NCI-H2107 treated with DMSO at 0.1 percent for 48 hours (cell line): ENCODE data around the gene MACROH2A1.

Source experiments
- DNase-seq: peaks from one replicate; lab custom pipeline; 2025; ENCODE audit not compliant: unreplicated experiment; lab: John Stamatoyannopoulos, UW

The MACROH2A1 gene

GRCh38 chr5:135319458-135319857, 79.6 kb downstream of the MACROH2A1 start:
- no peak for DNase-seq

DNA sequence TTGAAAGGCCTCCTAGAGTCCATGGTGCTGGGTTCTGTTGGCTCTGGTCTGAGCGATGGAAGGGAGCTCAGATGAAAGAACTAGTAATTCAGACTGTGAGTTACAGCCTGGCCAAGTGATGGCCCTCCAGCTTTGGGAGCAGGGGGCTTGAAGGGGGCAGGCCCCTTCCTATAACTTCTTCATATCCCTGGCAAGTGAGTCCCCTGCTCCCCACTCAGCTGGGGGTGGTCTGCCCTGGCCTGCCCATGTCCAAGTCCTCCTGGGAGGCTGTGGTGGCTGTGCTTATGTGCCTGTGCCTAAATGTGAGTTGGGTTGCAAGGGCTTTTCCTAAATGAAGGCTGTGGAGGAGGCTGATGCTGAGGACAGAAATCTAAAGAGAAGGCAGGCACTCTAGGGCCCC, 80.1 kb downstream of the MACROH2A1 start:
- DNase-seq = no peak

DNA sequence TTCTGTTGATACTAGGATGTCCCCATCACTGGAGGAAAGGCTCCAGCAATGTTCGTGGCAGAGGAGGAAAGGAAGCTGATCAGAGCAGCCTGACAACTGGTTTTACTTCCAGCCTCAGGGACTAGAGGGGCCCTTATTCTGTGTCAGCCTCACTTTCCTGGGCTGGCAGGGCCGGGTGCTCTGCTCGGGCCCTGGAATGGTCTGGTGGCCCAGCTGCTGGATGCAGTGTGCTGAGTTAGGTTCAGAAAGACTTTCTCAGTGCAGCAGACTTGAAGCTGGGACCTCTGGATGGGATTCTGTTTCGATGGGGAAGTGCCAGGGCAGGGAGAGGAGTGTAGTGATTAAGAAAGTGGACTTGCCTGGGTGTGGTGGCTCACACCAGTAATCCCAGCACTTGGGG, 81.0 kb downstream of the MACROH2A1 start:
- DNase-seq = no peak

GRCh38 chr5:135317286-135317685, 81.7 kb downstream of the MACROH2A1 start:
- DNase-seq = no peak

DNA sequence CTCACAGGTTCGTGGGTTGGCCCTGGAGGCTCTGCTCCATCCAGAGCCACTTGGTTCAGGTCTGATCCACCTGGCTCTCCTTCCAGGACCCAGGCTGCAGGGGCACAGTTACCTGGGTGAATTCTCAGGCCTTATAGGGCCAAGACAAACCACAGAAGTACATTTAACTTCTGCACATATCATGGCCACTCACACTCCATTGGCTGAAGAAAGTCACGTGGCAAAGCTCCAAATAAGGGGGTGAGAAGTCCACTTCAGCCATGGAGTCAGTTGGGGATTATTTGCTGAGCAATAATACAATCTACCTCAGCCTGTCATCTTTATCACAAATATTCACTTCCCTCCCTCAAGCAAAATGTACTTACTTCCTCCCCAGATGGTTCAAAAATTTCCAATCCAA, 83.6 kb downstream of the MACROH2A1 start:
- DNase-seq = no peak

DNA sequence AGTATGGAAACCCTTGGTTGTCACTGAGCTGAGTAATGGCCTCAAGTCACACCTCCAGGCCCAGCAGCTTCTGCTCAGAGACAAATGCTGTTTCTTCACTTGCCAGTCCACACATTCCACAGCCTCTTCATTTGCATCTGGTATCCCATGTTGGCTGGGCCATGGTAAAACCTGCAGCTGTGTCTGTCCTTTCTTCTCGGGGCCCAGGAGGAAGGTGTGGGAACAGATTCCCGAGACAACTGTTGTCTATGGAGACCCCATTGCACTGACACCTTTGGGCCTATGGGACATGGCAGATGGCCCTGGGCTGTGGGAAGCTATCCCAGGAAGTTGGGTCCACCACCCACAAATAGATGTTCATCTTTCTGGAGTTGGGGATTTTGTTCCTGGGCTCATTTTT, 85.1 kb downstream of the MACROH2A1 start:
- DNase-seq = no peak

GRCh38 chr5:135313405-135313804, 85.6 kb downstream of the MACROH2A1 start:
- DNase-seq = no peak

- no peak for DNase-seq
Measured at GRCh38 chr5:135312255-135312935, 86.6 kb downstream of the MACROH2A1 start.

GRCh38 chr5:135310328-135310989, 88.6 kb downstream of the MACROH2A1 start:
- DNase-seq = no peak

- no peak for DNase-seq
Measured at GRCh38 chr5:135309391-135310327, 89.4 kb downstream of the MACROH2A1 start.

GRCh38 chr5:135308752-135309151, 90.3 kb downstream of the MACROH2A1 start:
- no peak for DNase-seq

DNA sequence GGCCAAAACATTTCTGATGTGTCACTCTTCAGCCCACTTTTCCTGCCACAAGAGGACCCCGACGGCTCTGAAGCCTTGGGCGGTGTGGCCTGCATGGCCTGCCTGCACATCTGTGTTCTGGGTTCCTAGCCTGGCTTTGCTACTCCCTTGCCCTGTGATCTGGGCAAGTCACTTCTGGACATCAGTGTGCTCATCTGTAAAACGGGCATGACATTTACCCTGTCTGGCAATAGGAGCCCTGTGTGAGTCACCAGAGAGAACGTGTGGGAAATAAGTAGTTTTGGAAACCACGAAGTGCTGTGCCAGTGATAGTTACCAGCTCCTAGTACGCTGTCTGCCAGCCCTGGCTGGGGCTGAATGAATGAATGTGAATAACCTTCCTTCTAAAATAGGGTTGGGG, 90.8 kb downstream of the MACROH2A1 start:
- DNase-seq = no peak

GRCh38 chr5:135307143-135307903, 91.7 kb downstream of the MACROH2A1 start:
- no peak for DNase-seq

DNA sequence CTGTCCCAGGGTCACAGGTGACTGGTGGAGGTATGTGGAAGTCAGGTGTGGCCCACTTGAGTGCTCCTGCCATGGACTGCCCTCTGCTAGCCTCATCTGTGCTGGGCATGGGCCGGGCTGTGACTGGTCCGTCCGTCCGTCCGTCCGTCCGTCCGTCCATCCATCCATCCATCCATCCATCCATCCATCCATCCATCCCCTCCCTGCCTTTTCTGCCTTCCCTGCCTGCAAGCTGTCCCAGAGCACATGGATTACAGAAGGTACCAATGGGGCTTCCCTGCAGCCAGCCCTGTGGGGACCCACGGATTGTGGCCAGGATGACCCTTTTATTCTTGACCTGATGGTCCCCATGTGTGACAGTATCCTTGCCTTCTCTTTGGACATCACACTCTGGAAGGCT, 92.5 kb downstream of the MACROH2A1 start:
- no peak for DNase-seq

- DNase-seq = no peak
Measured at GRCh38 chr5:135304352-135305221, 94.4 kb downstream of the MACROH2A1 start.

DNA sequence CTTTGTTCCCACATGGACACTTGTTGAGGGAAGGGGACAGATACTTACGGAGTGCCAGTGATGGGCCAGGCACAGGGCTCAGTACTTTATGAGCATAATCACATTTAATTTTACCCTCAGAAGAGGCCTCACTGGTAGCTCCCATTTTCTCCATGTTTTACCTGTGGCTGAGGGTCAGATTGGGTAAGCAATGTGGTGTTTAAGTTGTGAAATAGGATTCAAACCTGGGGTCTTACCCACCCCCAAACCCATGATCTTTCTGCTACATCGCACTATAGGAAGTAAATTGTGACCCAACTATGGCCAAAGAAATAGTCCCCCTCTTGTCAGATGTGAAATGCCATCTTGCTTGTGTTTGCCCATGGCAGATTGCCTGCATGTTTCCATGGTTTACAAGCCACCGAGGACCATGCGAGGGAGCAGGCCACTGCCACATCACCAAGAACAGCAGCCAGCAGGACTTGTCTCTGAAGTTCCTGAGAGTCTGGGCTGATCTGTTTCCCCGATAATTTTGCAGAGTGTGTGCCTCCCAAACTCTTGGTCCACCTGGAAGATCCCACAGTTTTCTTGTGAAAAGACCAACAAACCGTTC, 95.4 kb downstream of the MACROH2A1 start:
- DNase-seq = no peak

- DNase-seq = no peak
Measured at GRCh38 chr5:135296900-135297816, 101.9 kb downstream of the MACROH2A1 start.

DNA sequence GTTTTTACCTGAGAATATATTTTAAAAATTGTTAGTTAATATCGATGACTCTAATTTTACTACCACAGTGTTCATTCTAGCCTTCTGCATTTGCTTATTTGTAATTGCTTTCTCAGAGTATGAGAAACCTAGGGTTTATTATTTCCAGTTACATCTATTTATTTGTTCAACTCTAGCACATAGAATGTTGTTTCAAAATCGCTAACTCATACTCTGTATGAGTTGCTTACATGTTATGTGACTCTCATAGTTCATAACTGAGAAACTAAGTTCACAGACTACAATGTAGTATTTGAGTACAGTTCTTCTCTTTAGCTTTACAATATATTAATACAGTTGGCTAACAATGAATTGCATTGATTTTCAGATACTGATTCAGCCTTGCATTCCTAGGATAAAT, 103.2 kb downstream of the MACROH2A1 start:
- no peak for DNase-seq

DNA sequence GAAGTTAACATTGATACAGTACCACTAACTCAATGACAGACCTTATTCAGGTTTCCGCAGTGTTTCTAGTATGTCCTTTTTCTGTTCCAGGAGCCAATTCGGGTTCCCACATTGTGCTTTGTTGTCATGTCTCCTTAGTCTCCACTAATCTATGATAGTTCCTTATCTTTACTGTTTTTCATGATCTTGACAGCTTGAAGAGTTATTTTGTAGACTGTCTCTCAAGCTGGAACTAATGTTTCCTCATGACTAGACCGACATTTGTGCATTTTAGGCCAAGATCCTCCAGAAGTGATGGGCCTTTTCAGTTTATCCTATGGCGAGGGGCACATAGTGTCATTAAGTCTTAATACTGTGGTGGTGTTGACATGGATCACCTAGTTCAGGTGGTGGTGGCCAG, 104.2 kb downstream of the MACROH2A1 start:
- no peak for DNase-seq
